DND-41 (cell line): ENCODE measurements around the gene MICAL2.
A peak's percentile ranks its signal among the peaks of the same experiment; 100 is the strongest.

ENCODE experiments used
- ATAC-seq: fragments of 200-7000 bp; cut with Tn5 transposase; 3 replicates; pipeline ENCODE4 v1.9.1; 2021; ENCODE audit warnings: low read depth; ENCODE audit not compliant: insufficient read depth
- DNase-seq: peaks from one replicate; pipeline ENCODE4 v3.0.0-alpha.2; 2020
- H2AFZ ChIP-seq: 2 replicates; pipeline ENCODE4 v1.6.0; 2012; ENCODE audit warnings: low read depth, low read length
- H3K27ac ChIP-seq: 2 replicates; pipeline ENCODE4 v1.5.1; 2012; ENCODE audit warnings: low read length, inconsistent platforms
- H3K27me3 ChIP-seq: fragments of 200-600 bp; sonication (generic); 2 replicates; pipeline ENCODE4 v1.6.0; 2012; ENCODE audit warnings: low read length, mild to moderate bottlenecking, inconsistent platforms; ENCODE audit not compliant: insufficient read depth, poor library complexity
- H3K36me3 ChIP-seq: 2 replicates; pipeline ENCODE4 v1.5.1; 2012; ENCODE audit warnings: low read length, inconsistent platforms; ENCODE audit not compliant: insufficient read depth
- H3K4me1 ChIP-seq: 2 replicates; pipeline ENCODE4 v1.5.1; 2012; ENCODE audit warnings: mild to moderate bottlenecking, low read length; ENCODE audit not compliant: insufficient read depth
- H3K4me2 ChIP-seq: 2 replicates; pipeline ENCODE4 v1.6.0; 2012; ENCODE audit warnings: mild to moderate bottlenecking, moderate library complexity, low read length, inconsistent platforms; ENCODE audit not compliant: insufficient read depth
- H3K4me3 ChIP-seq, 2 experiments: fragments of 200-600 bp in 1 of 2; shearing (Covaris generic) in 1 of 2; 2 replicates each; pipeline ENCODE4 v1.5.1; 2012 to 2016; ENCODE audit warnings: inconsistent platforms in 2 of 2, low read length in 2 of 2, mild to moderate bottlenecking in 2 of 2, low read depth in 1 of 2, moderate library complexity in 1 of 2
- H3K79me2 ChIP-seq: 2 replicates; pipeline ENCODE4 v1.6.0; 2012; ENCODE audit warnings: low read length, inconsistent platforms; ENCODE audit not compliant: insufficient read depth
- H3K9ac ChIP-seq: 2 replicates; pipeline ENCODE4 v1.6.0; 2012; ENCODE audit warnings: low read depth, mild to moderate bottlenecking, inconsistent platforms, low read length, moderate library complexity
- H3K9me3 ChIP-seq: 2 replicates; pipeline ENCODE4 v1.5.1; 2012; ENCODE audit warnings: low read length, moderate library complexity, mild to moderate bottlenecking, inconsistent platforms; ENCODE audit not compliant: insufficient read depth, severe bottlenecking
- H4K20me1 ChIP-seq: 2 replicates; pipeline ENCODE4 v1.6.0; 2012; ENCODE audit warnings: low read length; ENCODE audit not compliant: insufficient read depth
- CTCF ChIP-seq: IDR thresholded peaks from 2 replicates; pipeline ENCODE4 v1.5.1; 2012; ENCODE audit warnings: borderline replicate concordance, low read length, moderate library complexity, mild to moderate bottlenecking; ENCODE audit not compliant: poor library complexity, severe bottlenecking; ENCODE audit errors: extremely low read depth
- EZH2 ChIP-seq: IDR thresholded peaks from 3 replicates; pipeline ENCODE4 v1.6.1; 2012; ENCODE audit warnings: borderline replicate concordance, low read depth, mild to moderate bottlenecking, moderate library complexity, low read length, inconsistent platforms; ENCODE audit not compliant: severe bottlenecking

MICAL2 gene

GRCh38 chr11:12085371-12086251, 24.8 kb upstream of the MICAL2 start:
- ATAC-seq (no peak), DNase-seq (no peak)
- Histone ChIP-seq H3K4me2 (no peak overlapping the region), H3K36me3 (no peaks in the 10 kb centered on the region), H3K4me3 (no peak overlapping the region), H3K4me1 (peaks cover 21% of the 10 kb centered on the region), H4K20me1 (no peaks in the 10 kb centered on the region), H3K9ac (no peak overlapping the region), H3K9me3 (no peaks in the 10 kb centered on the region), H3K27ac (no peak overlapping the region), H3K27me3 (no peaks in the 10 kb centered on the region), H3K79me2 (no peaks in the 10 kb centered on the region), H2AFZ (no peak overlapping the region)
- TF ChIP-seq CTCF: no peak
- TF ChIP-seq EZH2: no peak

GRCh38 chr11:12086271-12087074, 23.9 kb upstream of the MICAL2 start:
- no peaks in the 10 kb centered on the region for H3K9me3 ChIP-seq
- no peak overlapping the region for H3K4me3 ChIP-seq
- no peak overlapping the region for H3K4me2 ChIP-seq
- no peak overlapping the region for H3K9ac ChIP-seq
- no peak for TF ChIP-seq EZH2
- TF ChIP-seq CTCF: no peak
- H3K27ac ChIP-seq: no peak overlapping the region
- H3K36me3 ChIP-seq: no peaks in the 10 kb centered on the region
- H2AFZ ChIP-seq: no peak overlapping the region
- ATAC-seq (no peak), DNase-seq (no peak)
- peaks cover 29% of the 10 kb centered on the region for H3K4me1 ChIP-seq
- no peaks in the 10 kb centered on the region for H3K27me3 ChIP-seq
- no peaks in the 10 kb centered on the region for H3K79me2 ChIP-seq
- no peaks in the 10 kb centered on the region for H4K20me1 ChIP-seq

GRCh38 chr11:12087075-12088004, 23.1 kb upstream of the MICAL2 start:
- H2AFZ ChIP-seq: no peak overlapping the region
- H3K9ac ChIP-seq: no peak overlapping the region
- H3K79me2 ChIP-seq: no peaks in the 10 kb centered on the region
- no peaks in the 10 kb centered on the region for H4K20me1 ChIP-seq
- H3K27ac ChIP-seq: no peak overlapping the region
- H3K9me3 ChIP-seq: no peaks in the 10 kb centered on the region
- no peaks in the 10 kb centered on the region for H3K27me3 ChIP-seq
- H3K4me2 ChIP-seq: no peak overlapping the region
- no peak for TF ChIP-seq EZH2
- TF ChIP-seq CTCF: peak; percentile 29
- H3K36me3 ChIP-seq: no peaks in the 10 kb centered on the region
- ATAC-seq: peak; percentile 84
- peak; percentile 70 for DNase-seq
- peaks cover 29% of the 10 kb centered on the region for H3K4me1 ChIP-seq
- H3K4me3 ChIP-seq: no peak overlapping the region
